Measurements from ENCODE around the gene IMPDH2. TPM values are rescaled to one million over a fixed set of nuclear protein-coding genes. Genes with fewer than 3 reads are reported as not detected.
A peak's percentile ranks its signal among the peaks of the same experiment; 100 is the strongest.

IMPDH2 gene
- total and polyA plus RNA-seq, 10 of the 15 experiments (the other 5 are each of a cell fraction or from before 2014, with no cell fraction given), result 190 to 424 (median 345) TPM

DNA sequence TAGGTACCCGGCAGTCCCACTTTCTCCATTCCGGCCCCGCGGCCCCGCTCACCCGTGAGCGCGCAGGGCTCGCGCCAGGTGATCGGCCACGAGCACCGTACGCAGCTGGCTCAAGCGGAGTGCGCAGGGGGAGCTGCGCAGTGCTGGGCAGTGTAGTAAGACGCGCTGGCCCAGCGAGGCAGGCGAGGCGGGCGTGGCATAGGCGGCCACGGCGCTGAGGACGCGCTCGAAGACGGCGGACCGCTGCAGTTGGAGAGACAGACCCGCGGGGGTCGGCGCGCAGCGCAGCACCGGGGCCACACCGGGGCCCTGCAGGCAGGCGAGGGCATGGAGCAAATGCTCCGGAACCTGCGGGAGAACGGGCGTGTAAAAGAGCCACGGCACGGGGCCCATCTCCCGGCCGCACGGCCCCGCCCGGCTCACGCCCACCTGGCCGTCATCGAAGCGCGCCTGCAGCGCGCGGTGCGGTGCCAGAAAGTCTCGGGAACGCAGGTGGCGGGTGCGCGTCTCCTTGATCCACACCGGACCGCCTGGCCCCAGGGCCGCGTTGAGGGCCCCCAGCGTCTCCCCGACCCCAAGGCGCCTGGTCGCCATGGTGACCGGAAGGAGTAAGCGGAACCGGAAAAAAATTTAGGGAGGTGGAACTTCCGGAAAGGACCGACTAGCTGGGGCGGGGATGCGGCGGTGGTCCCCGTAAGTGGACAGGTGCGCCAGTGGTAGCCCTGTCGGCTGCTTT lies 11.1 kb downstream of the IMPDH2 start, which contains the start of gene DALRD3 (continued):
- TF ChIP-seq, protein P1, sequence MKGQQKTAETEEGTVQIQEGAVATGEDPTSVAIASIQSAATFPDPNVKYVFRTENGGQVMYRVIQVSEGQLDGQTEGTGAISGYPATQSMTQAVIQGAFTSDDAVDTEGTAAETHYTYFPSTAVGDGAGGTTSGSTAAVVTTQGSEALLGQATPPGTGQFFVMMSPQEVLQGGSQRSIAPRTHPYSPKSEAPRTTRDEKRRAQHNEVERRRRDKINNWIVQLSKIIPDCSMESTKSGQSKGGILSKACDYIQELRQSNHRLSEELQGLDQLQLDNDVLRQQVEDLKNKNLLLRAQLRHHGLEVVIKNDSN (IDR thresholded peaks at IDR 0.05; ENCODE audit: borderline replicate concordance, extremely low read length, insufficient read depth, low read depth, low read length), result no peak
- TF ChIP-seq CREM (IDR thresholded peaks at IDR 0.05; ENCODE audit: low read depth), result peak; percentile 83
- TF ChIP-seq, protein P2, sequence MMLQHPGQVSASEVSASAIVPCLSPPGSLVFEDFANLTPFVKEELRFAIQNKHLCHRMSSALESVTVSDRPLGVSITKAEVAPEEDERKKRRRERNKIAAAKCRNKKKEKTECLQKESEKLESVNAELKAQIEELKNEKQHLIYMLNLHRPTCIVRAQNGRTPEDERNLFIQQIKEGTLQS (IDR thresholded peaks at IDR 0.05; ENCODE audit: borderline replicate concordance, extremely low read depth, low read depth, low read length), result no peak
- no peak for TF ChIP-seq ZSCAN29 (IDR thresholded peaks at IDR 0.05)
- peak; percentile 67; the same call in 1 of the 2 replicates for TF ChIP-seq YY1 (IDR thresholded peaks at IDR 0.05; ENCODE audit: low read depth, low read length)
- TF ChIP-seq SMAD5 (IDR thresholded peaks at IDR 0.05; ENCODE audit: low read depth), result no peak
- TF ChIP-seq, protein P3, sequence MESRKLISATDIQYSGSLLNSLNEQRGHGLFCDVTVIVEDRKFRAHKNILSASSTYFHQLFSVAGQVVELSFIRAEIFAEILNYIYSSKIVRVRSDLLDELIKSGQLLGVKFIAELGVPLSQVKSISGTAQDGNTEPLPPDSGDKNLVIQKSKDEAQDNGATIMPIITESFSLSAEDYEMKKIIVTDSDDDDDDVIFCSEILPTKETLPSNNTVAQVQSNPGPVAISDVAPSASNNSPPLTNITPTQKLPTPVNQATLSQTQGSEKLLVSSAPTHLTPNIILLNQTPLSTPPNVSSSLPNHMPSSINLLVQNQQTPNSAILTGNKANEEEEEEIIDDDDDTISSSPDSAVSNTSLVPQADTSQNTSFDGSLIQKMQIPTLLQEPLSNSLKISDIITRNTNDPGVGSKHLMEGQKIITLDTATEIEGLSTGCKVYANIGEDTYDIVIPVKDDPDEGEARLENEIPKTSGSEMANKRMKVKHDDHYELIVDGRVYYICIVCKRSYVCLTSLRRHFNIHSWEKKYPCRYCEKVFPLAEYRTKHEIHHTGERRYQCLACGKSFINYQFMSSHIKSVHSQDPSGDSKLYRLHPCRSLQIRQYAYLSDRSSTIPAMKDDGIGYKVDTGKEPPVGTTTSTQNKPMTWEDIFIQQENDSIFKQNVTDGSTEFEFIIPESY (IDR thresholded peaks at IDR 0.05), result no peak
- no peak for TF ChIP-seq NFYB (IDR thresholded peaks at IDR 0.05; ENCODE audit: insufficient read depth, low read depth, low read length)
- no peak for TF ChIP-seq TAF1 (IDR thresholded peaks at IDR 0.05; ENCODE audit: borderline replicate concordance, low read depth, low read length)
- TF ChIP-seq HCFC1 (IDR thresholded peaks at IDR 0.05; ENCODE audit: low read length), result peak; percentile 49
- peak; percentile 68 for TF ChIP-seq IKZF1 (conservative IDR thresholded peaks at IDR 0.05)
- TF ChIP-seq RB1 (IDR thresholded peaks at IDR 0.05; ENCODE audit: borderline replicate concordance), result no peak
- TF ChIP-seq, protein P4, sequence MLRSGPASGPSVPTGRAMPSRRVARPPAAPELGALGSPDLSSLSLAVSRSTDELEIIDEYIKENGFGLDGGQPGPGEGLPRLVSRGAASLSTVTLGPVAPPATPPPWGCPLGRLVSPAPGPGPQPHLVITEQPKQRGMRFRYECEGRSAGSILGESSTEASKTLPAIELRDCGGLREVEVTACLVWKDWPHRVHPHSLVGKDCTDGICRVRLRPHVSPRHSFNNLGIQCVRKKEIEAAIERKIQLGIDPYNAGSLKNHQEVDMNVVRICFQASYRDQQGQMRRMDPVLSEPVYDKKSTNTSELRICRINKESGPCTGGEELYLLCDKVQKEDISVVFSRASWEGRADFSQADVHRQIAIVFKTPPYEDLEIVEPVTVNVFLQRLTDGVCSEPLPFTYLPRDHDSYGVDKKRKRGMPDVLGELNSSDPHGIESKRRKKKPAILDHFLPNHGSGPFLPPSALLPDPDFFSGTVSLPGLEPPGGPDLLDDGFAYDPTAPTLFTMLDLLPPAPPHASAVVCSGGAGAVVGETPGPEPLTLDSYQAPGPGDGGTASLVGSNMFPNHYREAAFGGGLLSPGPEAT (IDR thresholded peaks at IDR 0.05; ENCODE audit: low read depth), result 0 out of 2 replicates have a peak, but pooled peaks have one; percentile 7
- TF ChIP-seq RUNX3 (IDR thresholded peaks at IDR 0.05; ENCODE audit: low read length), result no peak
- no peak for TF ChIP-seq SMAD1 (IDR thresholded peaks at IDR 0.05; ENCODE audit: low read depth, partially characterized antibody)
- no peak for TF ChIP-seq YBX1 (IDR thresholded peaks at IDR 0.05)
- peak; percentile 80; the same call in 1 of the 2 replicates for TF ChIP-seq SIN3A (IDR thresholded peaks at IDR 0.05; ENCODE audit: low read depth, low read length)
- TF ChIP-seq, protein P5, sequence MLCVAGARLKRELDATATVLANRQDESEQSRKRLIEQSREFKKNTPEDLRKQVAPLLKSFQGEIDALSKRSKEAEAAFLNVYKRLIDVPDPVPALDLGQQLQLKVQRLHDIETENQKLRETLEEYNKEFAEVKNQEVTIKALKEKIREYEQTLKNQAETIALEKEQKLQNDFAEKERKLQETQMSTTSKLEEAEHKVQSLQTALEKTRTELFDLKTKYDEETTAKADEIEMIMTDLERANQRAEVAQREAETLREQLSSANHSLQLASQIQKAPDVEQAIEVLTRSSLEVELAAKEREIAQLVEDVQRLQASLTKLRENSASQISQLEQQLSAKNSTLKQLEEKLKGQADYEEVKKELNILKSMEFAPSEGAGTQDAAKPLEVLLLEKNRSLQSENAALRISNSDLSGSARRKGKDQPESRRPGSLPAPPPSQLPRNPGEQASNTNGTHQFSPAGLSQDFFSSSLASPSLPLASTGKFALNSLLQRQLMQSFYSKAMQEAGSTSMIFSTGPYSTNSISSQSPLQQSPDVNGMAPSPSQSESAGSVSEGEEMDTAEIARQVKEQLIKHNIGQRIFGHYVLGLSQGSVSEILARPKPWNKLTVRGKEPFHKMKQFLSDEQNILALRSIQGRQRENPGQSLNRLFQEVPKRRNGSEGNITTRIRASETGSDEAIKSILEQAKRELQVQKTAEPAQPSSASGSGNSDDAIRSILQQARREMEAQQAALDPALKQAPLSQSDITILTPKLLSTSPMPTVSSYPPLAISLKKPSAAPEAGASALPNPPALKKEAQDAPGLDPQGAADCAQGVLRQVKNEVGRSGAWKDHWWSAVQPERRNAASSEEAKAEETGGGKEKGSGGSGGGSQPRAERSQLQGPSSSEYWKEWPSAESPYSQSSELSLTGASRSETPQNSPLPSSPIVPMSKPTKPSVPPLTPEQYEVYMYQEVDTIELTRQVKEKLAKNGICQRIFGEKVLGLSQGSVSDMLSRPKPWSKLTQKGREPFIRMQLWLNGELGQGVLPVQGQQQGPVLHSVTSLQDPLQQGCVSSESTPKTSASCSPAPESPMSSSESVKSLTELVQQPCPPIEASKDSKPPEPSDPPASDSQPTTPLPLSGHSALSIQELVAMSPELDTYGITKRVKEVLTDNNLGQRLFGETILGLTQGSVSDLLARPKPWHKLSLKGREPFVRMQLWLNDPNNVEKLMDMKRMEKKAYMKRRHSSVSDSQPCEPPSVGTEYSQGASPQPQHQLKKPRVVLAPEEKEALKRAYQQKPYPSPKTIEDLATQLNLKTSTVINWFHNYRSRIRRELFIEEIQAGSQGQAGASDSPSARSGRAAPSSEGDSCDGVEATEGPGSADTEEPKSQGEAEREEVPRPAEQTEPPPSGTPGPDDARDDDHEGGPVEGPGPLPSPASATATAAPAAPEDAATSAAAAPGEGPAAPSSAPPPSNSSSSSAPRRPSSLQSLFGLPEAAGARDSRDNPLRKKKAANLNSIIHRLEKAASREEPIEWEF (IDR thresholded peaks at IDR 0.05; ENCODE audit: insufficient replicate concordance, low read depth, low read length), result no peak
- 0 out of 2 replicates have a peak, but pooled peaks have one; percentile 5 for TF ChIP-seq PAX5 (IDR thresholded peaks at IDR 0.05; ENCODE audit: borderline replicate concordance, low read depth, low read length)

All from GM12878 (cell line).